RPMI8226 (cell line): ENCODE measurements around the gene SOX1.

Source experiments
- DNase-seq: peaks from one replicate; pipeline ENCODE4 v3.0.0-alpha.2; 2015

The SOX1 gene

GRCh38 chr13:112067116-112067741, at the start of gene SOX1:
Gene SOX1, plus strand, starts transcription at chr13:112067149. Its CDS starts 510 bp downstream, at chr13:112067659.
- DNase-seq = no peak

GRCh38 chr13:112024577-112024976, 42.4 kb upstream of the SOX1 start:
- DNase-seq = no peak

- no peak for DNase-seq
These were observed 39.7 kb upstream of the SOX1 start for GRCh38 chr13:112027250-112027649.

- no peak for DNase-seq
These were observed 38.5 kb upstream of the SOX1 start for GRCh38 chr13:112028481-112028880.

- DNase-seq = no peak
These were observed 37.8 kb upstream of the SOX1 start for GRCh38 chr13:112029143-112029542.

GRCh38 chr13:112032186-112032993, 34.6 kb upstream of the SOX1 start:
- DNase-seq = no peak

- no peak for DNase-seq
These were observed 32.7 kb upstream of the SOX1 start for GRCh38 chr13:112034231-112034630.

GRCh38 chr13:112034846-112035245, 32.1 kb upstream of the SOX1 start:
- DNase-seq = no peak

- DNase-seq = no peak
These were observed 24.5 kb upstream of the SOX1 start for GRCh38 chr13:112042496-112042895.

GRCh38 chr13:112052213-112052612, 14.7 kb upstream of the SOX1 start:
- no peak for DNase-seq

GRCh38 chr13:112053167-112053743, 13.7 kb upstream of the SOX1 start:
- DNase-seq = no peak

GRCh38 chr13:112053744-112054615, 13.0 kb upstream of the SOX1 start:
- DNase-seq = no peak

- DNase-seq = no peak
These were observed 12.3 kb upstream of the SOX1 start for GRCh38 chr13:112054616-112055015.

GRCh38 chr13:112055036-112055914, 11.7 kb upstream of the SOX1 start:
- DNase-seq = no peak

GRCh38 chr13:112055915-112056269, 11.1 kb upstream of the SOX1 start:
- no peak for DNase-seq

- no peak for DNase-seq
These were observed 10.6 kb upstream of the SOX1 start for GRCh38 chr13:112056284-112056727.

- DNase-seq = no peak
These were observed 10.1 kb upstream of the SOX1 start for GRCh38 chr13:112056739-112057438.

- DNase-seq = no peak
These were observed 9.6 kb upstream of the SOX1 start for GRCh38 chr13:112057439-112057735.

GRCh38 chr13:112057736-112058518, 9.0 kb upstream of the SOX1 start:
- DNase-seq = peak; percentile 36

GRCh38 chr13:112058519-112058873, 8.5 kb upstream of the SOX1 start:
- no peak for DNase-seq

GRCh38 chr13:112058941-112059340, 8.0 kb upstream of the SOX1 start:
- DNase-seq = no peak
